ENCODE measurements around the gene MAPKAPK5. TPM values are rescaled to one million over a fixed set of nuclear protein-coding genes. Genes with fewer than 3 reads are reported as not detected.
"Not testable (repeated sequence)": the region's sequence is repeated elsewhere in the genome, so short reads cannot be mapped to it uniquely, and the experiment has no call there.

Gene MAPKAPK5
- total and polyA plus RNA-seq, 4 donors = 10.9 to 26.3 (median 12.6) TPM

GRCh38 chr12:111937429-111937828, 95.4 kb downstream of the MAPKAPK5 start:
- Histone ChIP-seq H3K27ac (ENCODE audit: low read depth in 1 of 2, low read length in 2 of 2) (no peak overlapping the region), H3K9me3 (ENCODE audit: control insufficient read depth in 4 of 4, low read length in 3 of 4) (no peaks in the 10 kb centered on the region), H3K36me3 (ENCODE audit: control insufficient read depth in 4 of 4, insufficient read depth in 3 of 4, low read depth in 1 of 4, low read length in 3 of 4) (peaks cover 0 to under 1% (median 0%) of the 10 kb centered on the region in 4 donors), H3K4me1 (ENCODE audit: control insufficient read depth in 4 of 4, insufficient read depth in 4 of 4, low read length in 3 of 4) (no peaks in the 10 kb centered on the region), H3K4me3 (ENCODE audit: low read depth in 1 of 3, low read length in 3 of 3) (no peak overlapping the region), H3K27me3 (ENCODE audit: control insufficient read depth in 4 of 4, insufficient read depth in 4 of 4, low read length in 3 of 4) (no peaks in the 10 kb centered on the region), H3K9ac (ENCODE audit: low read depth in 1 of 2, low read length in 2 of 2) (no peak overlapping the region)
- 96% methylated on average over 1 of the region's 1 CpG for WGBS
- DNase-seq (ENCODE audit: low spot score) = no peak
- no peak for TF ChIP-seq EGR1 (IDR thresholded peaks at IDR 0.05; ENCODE audit: low read depth in 2 of 2)
- no peak for TF ChIP-seq TAF1 (conservative IDR thresholded peaks at IDR 0.05)
- no peak for TF ChIP-seq HNF4G (IDR thresholded peaks at IDR 0.05)
- no peak for TF ChIP-seq JUND (IDR thresholded peaks at IDR 0.05)
- TF ChIP-seq MAX (IDR thresholded peaks at IDR 0.05) = no peak
- TF ChIP-seq GABPA (IDR thresholded peaks at IDR 0.05 in 1 of 2, conservative IDR thresholded peaks at IDR 0.05 in 1 of 2) = no peak
- no peak for TF ChIP-seq SP1 (IDR thresholded peaks at IDR 0.05)
- TF ChIP-seq RAD21 (IDR thresholded peaks at IDR 0.05) = no peak
- no peak for TF ChIP-seq HNF4A (conservative IDR thresholded peaks at IDR 0.05)
- TF ChIP-seq ZBTB33 (IDR thresholded peaks at IDR 0.05) = no peak
- TF ChIP-seq ATF3 (IDR thresholded peaks at IDR 0.05) = no peak

DNA sequence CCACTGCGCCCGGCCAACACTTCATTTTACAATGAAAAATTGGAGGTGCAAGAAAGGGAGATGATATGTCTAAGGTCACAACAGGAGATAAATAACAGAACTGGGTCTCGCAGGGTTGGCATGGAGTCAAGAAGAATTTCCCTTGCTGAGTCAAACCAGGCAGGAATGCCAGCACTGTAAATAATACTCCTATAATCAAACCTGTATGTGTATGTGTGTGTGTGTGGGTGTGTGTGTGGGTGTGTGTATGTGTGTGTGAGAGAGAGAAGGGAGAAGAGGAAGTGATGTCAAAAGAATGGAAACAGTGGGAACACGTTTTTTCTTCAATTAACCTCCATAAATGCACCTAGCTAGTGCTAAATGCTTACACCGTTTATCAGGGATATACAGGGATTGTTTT, 100.5 kb downstream of the MAPKAPK5 start:
- WGBS = 80% methylated on average over 5 of the region's 5 CpGs
- no peaks in the 10 kb centered on the region for H3K9me3 ChIP-seq (ENCODE audit: control insufficient read depth in 4 of 4, low read length in 3 of 4)

DNA sequence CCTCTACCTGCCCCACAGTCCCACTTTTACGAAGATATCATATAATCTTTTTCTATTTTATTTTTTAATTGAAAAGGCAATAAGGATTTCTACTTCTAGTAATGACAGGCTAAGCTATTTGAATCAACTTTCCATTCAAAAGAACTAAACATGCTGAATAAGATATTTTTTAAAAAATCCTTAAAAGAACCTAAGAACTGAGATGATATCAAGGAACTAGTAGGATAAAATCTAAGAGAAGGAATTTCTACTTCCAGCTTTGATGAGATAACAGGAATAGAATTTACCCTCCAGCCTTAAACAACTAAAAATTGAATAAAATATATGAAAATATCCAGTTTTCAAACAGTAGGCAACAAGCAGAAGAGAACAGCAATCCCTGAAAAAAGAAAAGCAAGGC, 101.9 kb downstream of the MAPKAPK5 start:
- Histone ChIP-seq H3K4me3 (ENCODE audit: low read depth in 1 of 3, low read length in 3 of 3) (no peak overlapping the region), H3K27ac (ENCODE audit: low read depth in 1 of 2, low read length in 2 of 2) (no peak overlapping the region), H3K9ac (ENCODE audit: low read depth in 1 of 2, low read length in 2 of 2) (no peak overlapping the region), H3K9me3 (ENCODE audit: control insufficient read depth in 4 of 4, low read length in 3 of 4) (no peaks in the 10 kb centered on the region), H3K27me3 (ENCODE audit: control insufficient read depth in 4 of 4, insufficient read depth in 4 of 4, low read length in 3 of 4) (no peaks in the 10 kb centered on the region), H3K4me1 (ENCODE audit: control insufficient read depth in 4 of 4, insufficient read depth in 4 of 4, low read length in 3 of 4) (no peaks in the 10 kb centered on the region), H3K36me3 (ENCODE audit: control insufficient read depth in 4 of 4, insufficient read depth in 3 of 4, low read depth in 1 of 4, low read length in 3 of 4) (no peaks in the 10 kb centered on the region)
- no peak for DNase-seq (ENCODE audit: low spot score)
- WGBS = 95% methylated on average over 1 of the region's 1 CpG
- no peak for TF ChIP-seq RAD21 (IDR thresholded peaks at IDR 0.05)

More for the DNA sequence above, 100.5 kb downstream of the MAPKAPK5 start:
- H3K4me3 ChIP-seq (ENCODE audit: low read depth in 1 of 3, low read length in 3 of 3) = no peak overlapping the region
- TF ChIP-seq MAX (IDR thresholded peaks at IDR 0.05) = no peak
- H3K4me1 ChIP-seq (ENCODE audit: control insufficient read depth in 4 of 4, insufficient read depth in 4 of 4, low read length in 3 of 4) = no peaks in the 10 kb centered on the region
- H3K27ac ChIP-seq (ENCODE audit: low read depth in 1 of 2, low read length in 2 of 2) = no peak overlapping the region
- no peaks in the 10 kb centered on the region for H3K27me3 ChIP-seq (ENCODE audit: control insufficient read depth in 4 of 4, insufficient read depth in 4 of 4, low read length in 3 of 4)
- H3K9ac ChIP-seq (ENCODE audit: low read depth in 1 of 2, low read length in 2 of 2) = no peak overlapping the region
- no peaks in the 10 kb centered on the region for H3K36me3 ChIP-seq (ENCODE audit: control insufficient read depth in 4 of 4, insufficient read depth in 3 of 4, low read depth in 1 of 4, low read length in 3 of 4)
- DNase-seq (ENCODE audit: low spot score) = no peak

DNA sequence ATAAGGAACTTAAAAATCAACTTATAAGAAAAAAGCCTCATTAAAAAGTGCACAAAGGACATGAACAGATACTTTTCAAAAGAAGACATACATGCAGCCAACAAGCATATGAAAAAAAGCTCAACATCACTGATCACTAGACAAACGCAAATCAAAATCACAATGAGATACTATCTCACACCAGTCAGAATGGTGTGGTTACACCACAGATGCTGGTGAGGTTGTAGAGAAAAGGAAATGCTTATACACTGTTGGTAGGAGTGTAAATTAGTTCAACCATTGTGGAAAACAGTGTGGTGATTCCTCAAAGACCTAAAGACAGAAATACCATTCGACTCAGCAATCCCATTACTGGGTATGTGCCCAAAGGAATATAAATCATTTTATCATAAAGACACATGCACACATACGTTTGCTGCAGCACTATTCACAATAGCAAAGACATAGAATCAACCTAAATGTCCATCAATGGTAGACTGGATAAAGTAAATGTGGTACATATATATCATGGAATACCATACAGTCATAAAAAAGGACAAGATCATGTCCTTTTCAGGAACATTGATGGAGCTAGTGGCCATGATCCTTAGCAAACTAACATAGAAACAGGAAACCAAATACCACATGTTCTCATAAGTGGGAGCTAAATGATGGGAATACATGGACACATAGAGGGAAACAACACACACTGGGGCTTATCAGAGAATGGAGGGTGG, 109.1 kb downstream of the MAPKAPK5 start:
- 87% methylated on average over 3 of the region's 3 CpGs for whole genome bisulfite sequencing
- not testable (repeated sequence) for H3K27me3 ChIP-seq (ENCODE audit: control insufficient read depth in 4 of 4, insufficient read depth in 4 of 4, low read length in 3 of 4)

More for the DNA sequence above, 109.1 kb downstream of the MAPKAPK5 start:
- not testable (repeated sequence) for DNase-seq (ENCODE audit: low spot score); H3K27ac ChIP-seq (ENCODE audit: low read depth in 1 of 2, low read length in 2 of 2); H3K9ac ChIP-seq (ENCODE audit: low read depth in 1 of 2, low read length in 2 of 2); H3K4me1 ChIP-seq (ENCODE audit: control insufficient read depth in 4 of 4, insufficient read depth in 4 of 4, low read length in 3 of 4); H3K4me3 ChIP-seq (ENCODE audit: low read depth in 1 of 3, low read length in 3 of 3); H3K36me3 ChIP-seq (ENCODE audit: control insufficient read depth in 4 of 4, insufficient read depth in 3 of 4, low read depth in 1 of 4, low read length in 3 of 4); H3K9me3 ChIP-seq (ENCODE audit: control insufficient read depth in 4 of 4, low read length in 3 of 4)

Small RNA genes lying within 50 kb of the gene (small RNA-seq; reads per million reads assigned to genes)
- 0.31 reads per million, percentile 30 among the genes with 10 or more reads in this experiment for gene MIR6761

Other genes starting within 250 kb of the MAPKAPK5 start
- 10 to 100 TPM; 11.5 to 33.1 TPM for gene ATXN2, start 242.9 kb upstream of the MAPKAPK5 start, total RNA-seq
- 10 to 100 TPM; 14.7 to 29.4 TPM for gene ATXN2, start 242.9 kb upstream of the MAPKAPK5 start, polyA plus RNA-seq
- 10 to 100 TPM in 1 of 2 donors, 1 to 10 TPM in 1; 8.3 to 10.1 TPM for gene BRAP, start 156.3 kb upstream of the MAPKAPK5 start, total RNA-seq
- 1 to 10 TPM; 4.8 to 5.1 TPM for gene BRAP, start 156.3 kb upstream of the MAPKAPK5 start, polyA plus RNA-seq
- 10 to 100 TPM; 23.1 to 34.8 TPM for gene ACAD10, start 156.2 kb upstream of the MAPKAPK5 start, total RNA-seq
- 10 to 100 TPM; 10.7 to 19.3 TPM for gene ACAD10, start 156.2 kb upstream of the MAPKAPK5 start, polyA plus RNA-seq
- 100 to 1,000 TPM in 1 of 2 donors, 10 to 100 TPM in 1; 93.1 to 333 TPM for gene ALDH2, start 75.3 kb upstream of the MAPKAPK5 start, total RNA-seq
- 100 to 1,000 TPM; 813 to 849 TPM for gene ALDH2, start 75.3 kb upstream of the MAPKAPK5 start, polyA plus RNA-seq
- gene TMEM116, start 170.9 kb downstream of the MAPKAPK5 start, total RNA-seq = 10 to 100 TPM in 1 of 2 donors, 1 to 10 TPM in 1; 6.9 to 11.6 TPM
- 1 to 10 TPM; 4.9 to 6.2 TPM for gene TMEM116, start 170.9 kb downstream of the MAPKAPK5 start, polyA plus RNA-seq
- 10 to 100 TPM; 35.6 to 52.1 TPM for gene ERP29, start 171.2 kb downstream of the MAPKAPK5 start, total RNA-seq
- gene ERP29, start 171.2 kb downstream of the MAPKAPK5 start, polyA plus RNA-seq = 100 to 1,000 TPM in 1 of 2 donors, 10 to 100 TPM in 1; 62.2 to 140 TPM